Heart right ventricle (tissue), 16 donors: ENCODE measurements around the gene CNPY4. TPM values are rescaled to one million over a fixed set of nuclear protein-coding genes. Genes with fewer than 3 reads are reported as not detected.

Experiments
- ATAC-seq, 8 donors: fragments of 200-7000 bp; cut with Tn5 transposase; one replicate each; pipeline ENCODE4 v1.9.1; 2020; ENCODE audit warnings: mild to moderate bottlenecking in 8 of 8, moderate library complexity in 8 of 8, moderate number of reproducible peaks in 1 of 8
- DNase-seq, 2 donors: peaks; one replicate each; pipeline ENCODE4 v3.0.0-alpha.2; 2020
- H3K27ac ChIP-seq, 10 donors: fragments of 200-600 bp; sonication (generic) in 2 of 10; one replicate each; pipeline versions ENCODE4 v1.5.0 to v1.8.0; 2020 to 2022; ENCODE audit warnings: mild to moderate bottlenecking in 3 of 10
- H3K27me3 ChIP-seq, 7 donors: fragments of 200-600 bp; one replicate each; pipeline ENCODE4 v1.8.0; 2021 to 2022; ENCODE audit warnings: mild to moderate bottlenecking in 2 of 7
- H3K36me3 ChIP-seq, 9 donors: fragments of 200-600 bp; sonication (generic) in 1 of 9; one replicate each; pipeline versions ENCODE4 v1.5.0 to v1.8.0; 2020 to 2022; ENCODE audit warnings: mild to moderate bottlenecking in 2 of 9
- H3K4me1 ChIP-seq, 9 donors: fragments of 200-600 bp; sonication (generic) in 1 of 9; one replicate each; pipeline versions ENCODE4 v1.5.0 to v1.8.0; 2020 to 2022; ENCODE audit warnings: mild to moderate bottlenecking in 4 of 9
- H3K4me3 ChIP-seq, 10 donors: fragments of 200-600 bp; sonication (generic) in 2 of 10; one replicate each; pipeline versions ENCODE4 v1.5.0 to v1.8.0; 2020 to 2022; ENCODE audit warnings: mild to moderate bottlenecking in 7 of 10, moderate library complexity in 2 of 10
- H3K9me3 ChIP-seq, 11 donors: fragments of 200-600 bp in 10 of 11; sonication (generic) in 2 of 11; one replicate each; pipeline versions ENCODE4 v1.5.0 to v1.8.0; 2013 to 2022; ENCODE audit warnings: mild to moderate bottlenecking in 2 of 11, control low read depth in 1 of 11, moderate library complexity in 1 of 11
- CTCF ChIP-seq, 9 donors: fragments of 200-600 bp; sonication (generic) in 2 of 9; IDR thresholded peaks; one replicate each; pipeline versions ENCODE4 v1.5.0 to v1.8.0; 2021 to 2022; ENCODE audit warnings: antibody characterized with exemption in 9 of 9, mild to moderate bottlenecking in 5 of 9, moderate library complexity in 1 of 9
- WGBS, 2 donors: extraction: QIAGEN DNeasy Blood & Tissue Kit; methylation state at CpG; one replicate each; pipeline ENCODE4 v1.1.7; 2013; ENCODE audit warnings: inconsistent platforms in 1 of 2; 5-methylcytosine and 5-hydroxymethylcytosine counted together
- intact Hi-C, 10 donors: fragments of 100-400 bp; cut with DNase I; formaldehyde crosslinking; loops; one replicate each; pipeline versions ENCODE4 v1.11.1 to v1.14.2; 2022
- polyA plus RNA-seq, 2 donors: library from polyadenylated mRNA; stranded (reverse); fragments of 200-250 nt; gene quantifications; one replicate each; pipeline ENCODE4 v1.2.3, GENCODE V29; 2013
- total RNA-seq, 10 donors: library from RNA; stranded (reverse); fragmentation: NEBNext Ultra II Directional in 3 of 10; extraction: Animal tissue kit (Norgen Biotek cat#: 25700) in 3 of 10; gene quantifications; one replicate each; pipeline versions ENCODE4 v1.2.1 to v1.2.4, GENCODE V29; 2021 to 2023
- donor health status: Arrhythmogenic right ventricular cardiomyopathy.
- donor health status: ischemic (EF 13 %, LVEDD 7.1; RV severe dilation, severe dysfunction).
- donor health status: healthy with polysubstance abuse.
- donor health status: DM: no; HTN: yes; CAD: no.
- donor health status: DM: no; HTN: no; CAD: no.
- donor health status: ischemic (EF 25% LVEDD 6.9; RV normal size, moderate dysfunction).
- donor health status: ischemic (EF 25% LVEDD 5.7; RV mildly dilated, moderate dysfunction).
- donor health status: healthy.
- donor health status: DM: yes; HTN: yes; CAD: no.
- donor health status: Ischemic cardiomyopathy.
- donor health status: ischemic (EF 35%, LVEDD 5.7; RV mildly dilated, moderate dysfunction).
- donor health status: nonischemic (EF 11% LVEDD 7.7; RV severe dilation, severe dysfunction).
- donor health status: DM: yes; HTN: yes; CAD: no.
- donor health status: PGD.
- donor health status: ischemic (EF 29% LVEDD 5.4; RV normal size, mild dysfunction).
- donor health status: nonischemic (EF 23%, LVEDD 6.1; RV moderate dilation, normal function).

The CNPY4 gene
- total and polyA plus RNA-seq, 12 donors: 4.9 to 13.7 (median 7.4) TPM

- peaks cover 0 to 79% (median 24%) of the 10 kb centered on the region in 9 donors for H3K36me3 ChIP-seq
- H3K9me3 ChIP-seq: no peaks in the 10 kb centered on the region
- no peak for DNase-seq
- 90 to 96% methylated on average over 4 of the region's 4 CpGs for WGBS, 2 donors
- no peak overlapping the region for H3K27ac ChIP-seq
- TF ChIP-seq CTCF (IDR thresholded peaks at IDR 0.05): no peak
- intact Hi-C loops: no loop called here
- ATAC-seq: no peak
- no peak overlapping the region for H3K4me3 ChIP-seq
- H3K4me1 ChIP-seq: peaks cover 0 to 13% (median 10%) of the 10 kb centered on the region in 9 donors
- no peaks in the 10 kb centered on the region for H3K27me3 ChIP-seq
Measured at GRCh38 chr7:100105534-100105933, 13.9 kb upstream of the CNPY4 start.

- 78 to 84% methylated on average over 17 of the region's 17 CpGs for WGBS, 2 donors
- H3K27me3 ChIP-seq: no peaks in the 10 kb centered on the region
- DNase-seq: no peak
- H3K9me3 ChIP-seq: no peaks in the 10 kb centered on the region
- H3K4me3 ChIP-seq: no peak overlapping the region
- no peak for ATAC-seq
- peaks cover 0 to 90% (median 30%) of the 10 kb centered on the region in 9 donors for H3K36me3 ChIP-seq
- no peak for TF ChIP-seq CTCF (IDR thresholded peaks at IDR 0.05)
- H3K27ac ChIP-seq: no peak overlapping the region
- intact Hi-C loops: no loop called here
- peaks cover 0 to 10% (median 7%) of the 10 kb centered on the region in 9 donors for H3K4me1 ChIP-seq
Measured at GRCh38 chr7:100106633-100107032, 12.8 kb upstream of the CNPY4 start.

- Histone ChIP-seq H3K27ac (no peak overlapping the region), H3K9me3 (no peaks in the 10 kb centered on the region), H3K4me1 (peaks cover 0 to 6% (median 4%) of the 10 kb centered on the region in 9 donors), H3K36me3 (peaks cover 0 to 96% (median 36%) of the 10 kb centered on the region in 9 donors), H3K27me3 (no peaks in the 10 kb centered on the region), H3K4me3 (no peak overlapping the region)
- WGBS, 2 donors: 82 to 85% methylated on average over 25 of the region's 25 CpGs
- no peak for TF ChIP-seq CTCF (IDR thresholded peaks at IDR 0.05)
- intact Hi-C loops: no loop called here
- ATAC-seq (no peak), DNase-seq (no peak)
Measured at GRCh38 chr7:100107125-100107737, 12.2 kb upstream of the CNPY4 start.

GRCh38 chr7:100107890-100108289 is 11.5 kb upstream of the CNPY4 start:
- no peak for DNase-seq
- H3K36me3 ChIP-seq: peaks cover 0 to 100% (median 41%) of the 10 kb centered on the region in 9 donors
- no peak overlapping the region for H3K4me3 ChIP-seq
- TF ChIP-seq CTCF (IDR thresholded peaks at IDR 0.05): no peak
- no peaks in the 10 kb centered on the region for H3K4me1 ChIP-seq
- WGBS, 2 donors: 71 to 77% methylated on average over 11 of the region's 11 CpGs
- no peaks in the 10 kb centered on the region for H3K9me3 ChIP-seq
- intact Hi-C loops: no loop called here
- ATAC-seq: no peak
- no peak overlapping the region for H3K27ac ChIP-seq
- H3K27me3 ChIP-seq: no peaks in the 10 kb centered on the region
